GM10248 (cell line): ENCODE measurements around the gene HOXB8.
A peak's percentile ranks its signal among the peaks of the same experiment; 100 is the strongest.

ENCODE experiments used
- CTCF ChIA-PET: fragments of 300-600 bp; sonication (Branson Sonifier 250); formaldehyde crosslinking; extraction: SDS; loops from one replicate; lab custom pipeline; 2021; ENCODE audit warnings: antibody characterized with exemption; lab: Yijun Ruan, JAX
- POLR2A ChIA-PET: fragments of 350-650 bp; sonication (Branson Sonifier 250); formaldehyde crosslinking; extraction: SDS; loops from one replicate; lab custom pipeline; 2020; ENCODE audit warnings: antibody characterized with exemption; lab: Yijun Ruan, JAX
- DNase-seq: peaks from one replicate; pipeline ENCODE4 v3.0.0; 2012; ENCODE audit errors: extremely low spot score
- TF ChIP-seq, protein P1 (sequence below): IDR thresholded peaks from 2 replicates; pipeline ENCODE4 v1.5.1; 2012; ENCODE audit warnings: mild to moderate bottlenecking, low read depth; ENCODE audit errors: extremely low read depth, missing control alignments, control extremely low read depth

The HOXB8 gene

GRCh38 chr17:48611213-48611612 is 3.9 kb downstream of the HOXB8 start:
- POLR2A ChIA-PET = no interaction called here
- no peak for DNase-seq

GRCh38 chr17:48610282-48611211 is 4.5 kb downstream of the HOXB8 start, which contains the start of gene HOXB7:
HOXB7 (minus strand) TSS chr17:48611017; CDS start chr17:48610918, 99 bp downstream.
- CTCF ChIA-PET = interaction anchor here (0.7 to 1.7 kb wide), 5 partner anchors 9 to 584 kb away, joined by 3 to 7 read pairs (median 5); no protein-coding TSS in a partner anchor
- TF ChIP-seq, protein P1, sequence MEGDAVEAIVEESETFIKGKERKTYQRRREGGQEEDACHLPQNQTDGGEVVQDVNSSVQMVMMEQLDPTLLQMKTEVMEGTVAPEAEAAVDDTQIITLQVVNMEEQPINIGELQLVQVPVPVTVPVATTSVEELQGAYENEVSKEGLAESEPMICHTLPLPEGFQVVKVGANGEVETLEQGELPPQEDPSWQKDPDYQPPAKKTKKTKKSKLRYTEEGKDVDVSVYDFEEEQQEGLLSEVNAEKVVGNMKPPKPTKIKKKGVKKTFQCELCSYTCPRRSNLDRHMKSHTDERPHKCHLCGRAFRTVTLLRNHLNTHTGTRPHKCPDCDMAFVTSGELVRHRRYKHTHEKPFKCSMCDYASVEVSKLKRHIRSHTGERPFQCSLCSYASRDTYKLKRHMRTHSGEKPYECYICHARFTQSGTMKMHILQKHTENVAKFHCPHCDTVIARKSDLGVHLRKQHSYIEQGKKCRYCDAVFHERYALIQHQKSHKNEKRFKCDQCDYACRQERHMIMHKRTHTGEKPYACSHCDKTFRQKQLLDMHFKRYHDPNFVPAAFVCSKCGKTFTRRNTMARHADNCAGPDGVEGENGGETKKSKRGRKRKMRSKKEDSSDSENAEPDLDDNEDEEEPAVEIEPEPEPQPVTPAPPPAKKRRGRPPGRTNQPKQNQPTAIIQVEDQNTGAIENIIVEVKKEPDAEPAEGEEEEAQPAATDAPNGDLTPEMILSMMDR = no peak
- POLR2A ChIA-PET = no interaction called here
- peak; percentile 81 for DNase-seq

More at GRCh38 chr17:48611213-48611612, 3.9 kb downstream of the HOXB8 start:
- TF ChIP-seq, protein P1 = no peak
- CTCF ChIA-PET = no interaction called here

DNA sequence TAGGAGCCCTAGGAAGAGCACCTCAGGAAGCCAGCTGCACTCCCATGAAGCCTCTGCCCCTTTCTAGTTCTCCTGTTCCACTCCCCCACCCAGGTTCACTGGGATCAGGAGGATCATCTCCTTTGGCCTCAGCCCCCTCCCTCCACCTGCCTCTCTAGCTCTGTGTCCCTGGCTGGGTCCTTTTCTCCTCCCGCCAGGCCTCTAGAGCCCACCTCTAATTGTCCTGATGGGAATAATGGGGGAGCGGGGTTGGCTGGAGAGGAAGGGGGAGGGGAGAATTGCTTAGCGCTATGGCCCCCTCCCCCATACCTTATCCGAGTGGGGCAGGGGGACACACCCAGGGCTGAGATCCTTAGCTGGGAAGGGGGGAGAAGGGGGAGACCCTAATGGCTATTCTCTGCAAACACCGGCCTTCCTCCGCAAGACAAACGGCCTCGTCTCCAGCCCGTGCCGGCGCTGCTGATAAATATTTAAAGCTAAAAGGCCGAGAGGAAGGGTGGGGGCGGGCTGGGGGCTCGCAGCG is 5.3 kb downstream of the HOXB8 start:
- TF ChIP-seq, protein P1 = no peak
- no peak for DNase-seq
- CTCF ChIA-PET = interaction anchor here (0.7 to 1.7 kb wide), 5 partner anchors 8 to 583 kb away, joined by 3 to 7 read pairs (median 5); no protein-coding TSS in a partner anchor
- POLR2A ChIA-PET = no interaction called here

DNA sequence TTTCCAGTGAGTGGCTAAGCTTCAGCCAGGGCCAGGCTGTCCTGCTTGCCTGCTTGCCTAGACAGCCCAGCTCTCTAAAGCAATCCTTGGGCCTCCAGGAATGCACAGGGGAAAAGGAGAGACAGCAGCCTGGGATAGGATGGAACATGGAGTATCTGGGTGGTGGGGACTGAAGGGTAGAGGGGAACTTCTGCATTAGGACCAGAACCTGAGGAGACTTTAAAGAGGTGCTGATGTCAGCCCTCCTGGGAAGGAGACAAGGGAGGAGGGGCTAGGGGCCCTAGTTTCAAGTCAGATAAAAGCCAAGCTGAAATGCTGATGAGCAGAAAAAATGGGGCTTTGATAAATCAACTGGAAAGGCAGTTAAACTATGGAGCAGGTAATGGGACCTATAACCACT is 6.1 kb downstream of the HOXB8 start:
- TF ChIP-seq, protein P1 = no peak
- POLR2A ChIA-PET = no interaction called here
- DNase-seq = no peak
- CTCF ChIA-PET = interaction anchor here (0.8 to 1.7 kb wide), 7 partner anchors 8 to 582 kb away, joined by 3 to 7 read pairs (median 4); no protein-coding TSS in a partner anchor

DNA sequence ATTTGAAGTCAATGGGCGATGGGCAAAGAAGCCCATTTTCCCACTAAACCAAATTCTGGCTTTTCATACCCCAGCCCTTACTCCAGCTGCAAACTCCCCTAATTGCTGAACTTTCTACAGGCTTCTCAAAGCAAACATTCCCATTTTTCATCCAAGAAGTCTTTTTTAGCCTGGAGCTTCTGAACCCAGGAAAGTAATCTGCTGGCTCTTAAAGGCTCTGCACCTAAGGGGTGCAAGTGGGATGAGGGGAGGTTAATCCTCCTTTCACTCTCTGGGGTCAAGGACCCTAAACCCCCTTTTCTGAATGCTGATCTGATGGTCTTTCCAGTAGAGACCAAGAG is 6.6 kb downstream of the HOXB8 start:
- ChIA-PET POLR2A (no interaction called here), CTCF (interaction anchor here (0.8 to 1.6 kb wide), 4 partner anchors 17 to 582 kb away, joined by 3 to 4 read pairs (median 3); no protein-coding TSS in a partner anchor)
- no peak for DNase-seq
- TF ChIP-seq, protein P1 = no peak

DNA sequence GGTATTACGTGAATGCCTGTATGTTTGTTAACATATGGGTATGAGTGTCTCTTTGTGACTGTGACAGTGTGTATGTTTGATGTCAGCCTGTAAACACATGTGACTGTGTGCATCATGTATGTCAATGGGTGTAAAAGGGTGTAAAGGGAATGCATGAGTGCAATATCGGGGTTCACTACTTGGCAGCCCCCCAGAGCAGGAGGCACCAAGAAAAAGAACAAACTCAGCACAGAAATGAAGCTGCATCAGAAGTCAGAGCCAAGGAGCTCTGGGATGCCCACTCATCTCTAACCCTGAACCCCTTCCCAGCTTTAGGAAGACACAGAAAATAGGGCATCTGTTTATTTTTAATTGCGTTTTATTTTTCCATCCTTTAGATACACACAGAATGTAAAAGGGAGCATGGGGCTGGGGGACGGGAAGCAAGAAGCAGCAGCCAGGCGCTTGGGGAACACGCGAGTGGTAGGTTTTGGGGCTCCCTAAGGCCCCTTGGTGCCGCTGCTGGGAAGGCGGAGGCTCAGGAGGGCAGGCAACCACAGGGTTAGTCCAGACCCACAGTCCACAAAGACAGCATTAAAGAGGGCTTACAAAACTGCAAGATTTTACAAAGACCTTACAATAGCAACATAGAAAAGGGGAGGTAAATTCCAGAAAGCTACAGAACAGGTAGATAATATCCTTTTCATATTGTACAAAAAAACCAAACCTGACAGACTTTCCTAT is 8.0 kb downstream of the HOXB8 start:
- CTCF ChIA-PET = interaction anchor here (1.2 to 1.6 kb wide), 3 partner anchors 18 to 272 kb away, joined by 4 read pairs; no protein-coding TSS in a partner anchor
- no peak for DNase-seq
- POLR2A ChIA-PET = no interaction called here

More for the DNA sequence above, 8.0 kb downstream of the HOXB8 start:
- TF ChIP-seq, protein P1 = no peak
